ENCODE measurements around the gene GLT8D2.

GLT8D2 gene

GRCh38 chr12:104003596-104003995 lies 46.4 kb downstream of the GLT8D2 start:
- DNase-seq (ENCODE audit: low spot score) (no peak), FAIRE-seq (no peak)

- DNase-seq (ENCODE audit: low spot score), result no peak
These were observed 47.3 kb downstream of the GLT8D2 start for GRCh38 chr12:104002686-104003085.

GRCh38 chr12:104000807-104001434 lies 49.1 kb downstream of the GLT8D2 start:
- no peak for DNase-seq (ENCODE audit: low spot score)
- no peak for FAIRE-seq

More at GRCh38 chr12:104002686-104003085, 47.3 kb downstream of the GLT8D2 start:
- no peak for FAIRE-seq

- DNase-seq (ENCODE audit: low spot score), result no peak
- no peak for FAIRE-seq
These were observed 51.0 kb downstream of the GLT8D2 start for GRCh38 chr12:103998976-103999375.

GRCh38 chr12:103997286-103997900 lies 52.6 kb downstream of the GLT8D2 start:
- FAIRE-seq, result no peak

GRCh38 chr12:103996595-103996994 lies 53.4 kb downstream of the GLT8D2 start:
- DNase-seq (ENCODE audit: low spot score), result no peak
- FAIRE-seq, result no peak

More at GRCh38 chr12:103997286-103997900, 52.6 kb downstream of the GLT8D2 start:
- DNase-seq (ENCODE audit: low spot score), result no peak

GRCh38 chr12:103994235-103994634 lies 55.8 kb downstream of the GLT8D2 start:
- no peak for DNase-seq (ENCODE audit: low spot score)
- FAIRE-seq, result no peak

- DNase-seq (ENCODE audit: low spot score) (no peak), FAIRE-seq (no peak)
These were observed 63.2 kb downstream of the GLT8D2 start for GRCh38 chr12:103986829-103987228.

- DNase-seq (ENCODE audit: low spot score), result no peak
- no peak for FAIRE-seq
These were observed 71.5 kb downstream of the GLT8D2 start for GRCh38 chr12:103978384-103978982.

GRCh38 chr12:103975368-103975767 lies 74.6 kb downstream of the GLT8D2 start:
- no peak for DNase-seq (ENCODE audit: low spot score)
- FAIRE-seq, result no peak

GRCh38 chr12:103973909-103974308 lies 76.1 kb downstream of the GLT8D2 start:
- DNase-seq (ENCODE audit: low spot score) (no peak), FAIRE-seq (no peak)

- peak; percentile 9 for DNase-seq (ENCODE audit: low spot score)
- no peak for FAIRE-seq
These were observed 80.6 kb downstream of the GLT8D2 start for GRCh38 chr12:103969391-103969790.

GRCh38 chr12:103966736-103967135 lies 83.3 kb downstream of the GLT8D2 start:
- FAIRE-seq (no peak), DNase-seq (ENCODE audit: low spot score) (no peak)

- FAIRE-seq (peak; percentile 58), DNase-seq (ENCODE audit: low spot score) (peak; percentile 93)
These were observed 84.1 kb downstream of the GLT8D2 start, which contains the start of gene TDG for GRCh38 chr12:103965590-103966504. Gene TDG (plus strand): TSS chr12:103965872. CDS start chr12:103966038, 166 bp downstream.

- FAIRE-seq (no peak), DNase-seq (ENCODE audit: low spot score) (no peak)
These were observed 84.8 kb downstream of the GLT8D2 start for GRCh38 chr12:103965255-103965589.

- no peak for DNase-seq (ENCODE audit: low spot score)
- FAIRE-seq, result no peak
These were observed 85.2 kb downstream of the GLT8D2 start for GRCh38 chr12:103964805-103965204.

GRCh38 chr12:103962493-103962892 lies 87.5 kb downstream of the GLT8D2 start:
- no peak for DNase-seq (ENCODE audit: low spot score)
- FAIRE-seq, result no peak

- DNase-seq (ENCODE audit: low spot score) (no peak), FAIRE-seq (no peak)
These were observed 89.3 kb downstream of the GLT8D2 start for GRCh38 chr12:103960616-103961227.

GRCh38 chr12:103958621-103959020 lies 91.4 kb downstream of the GLT8D2 start:
- FAIRE-seq (peak; percentile 42), DNase-seq (ENCODE audit: low spot score) (no peak)

GRCh38 chr12:103957865-103958388 lies 92.1 kb downstream of the GLT8D2 start:
- FAIRE-seq (peak; percentile 56), DNase-seq (ENCODE audit: low spot score) (no peak)

GRCh38 chr12:103956509-103957027 lies 93.4 kb downstream of the GLT8D2 start:
- DNase-seq (ENCODE audit: low spot score) (no peak), FAIRE-seq (no peak)

Data from RCC 7860 (cell line).